ENCODE results near the gene TEK. TPM values are rescaled to one million over a fixed set of nuclear protein-coding genes. Genes with fewer than 3 reads are reported as not detected.

TEK gene
- total RNA-seq, 1 donor from 2014 or later = 2.3 TPM

DNA sequence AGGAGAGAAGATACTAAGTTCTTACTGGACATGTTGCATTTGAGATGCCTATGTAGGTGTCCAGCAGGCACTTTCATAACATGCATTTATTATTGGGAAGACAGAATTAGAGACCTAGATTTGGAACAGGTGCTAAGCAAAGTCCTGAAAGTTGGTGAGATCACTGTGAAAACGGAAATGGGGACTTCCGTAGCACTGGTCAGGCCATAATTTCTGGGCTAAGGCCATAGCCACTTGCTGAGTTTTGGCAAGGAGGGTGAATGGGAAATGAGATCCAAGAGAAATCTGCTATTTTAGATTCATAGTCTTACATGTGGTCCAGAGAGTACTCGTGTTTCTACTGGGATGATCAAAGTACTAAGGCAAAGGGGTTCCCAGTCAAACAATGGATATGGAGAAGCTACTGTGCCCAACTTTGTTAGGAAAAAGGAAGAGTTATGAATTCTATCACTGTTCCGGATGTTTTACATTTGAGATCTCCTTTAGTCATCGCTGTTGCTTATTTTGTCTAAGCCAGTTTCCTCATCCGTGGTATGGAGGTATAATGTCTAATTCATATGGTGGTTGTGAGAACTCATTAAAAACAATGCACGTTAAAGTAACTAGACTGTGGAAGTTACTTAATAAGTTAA, 33.4 kb downstream of the TEK start:
- no peaks in the 10 kb centered on the region for H3K36me3 ChIP-seq (ENCODE audit: insufficient read depth, low read length)
- no peak overlapping the region for H2AFZ ChIP-seq (ENCODE audit: low read depth, low read length)
- H3K27me3 ChIP-seq (ENCODE audit: insufficient read depth, low read length) = no peaks in the 10 kb centered on the region
- no peak for DNase-seq (ENCODE audit: low read depth)
- no peaks in the 10 kb centered on the region for H3K79me2 ChIP-seq (ENCODE audit: insufficient read depth, low read length)
- FAIRE-seq = peak; percentile 29
- H3K27ac ChIP-seq (ENCODE audit: low read depth, low read length) = no peak overlapping the region
- no peak overlapping the region for H3K4me3 ChIP-seq (ENCODE audit: insufficient read depth, low read depth, low read length)
- no peak overlapping the region for H3K9ac ChIP-seq (ENCODE audit: low read length)
- H3K9me3 ChIP-seq (ENCODE audit: insufficient read depth, low read depth, low read length) = no peaks in the 10 kb centered on the region
- H3K27ac Mint-ChIP-seq (ENCODE audit: unreplicated experiment) = no peak overlapping the region
- TF ChIP-seq, protein P1, sequence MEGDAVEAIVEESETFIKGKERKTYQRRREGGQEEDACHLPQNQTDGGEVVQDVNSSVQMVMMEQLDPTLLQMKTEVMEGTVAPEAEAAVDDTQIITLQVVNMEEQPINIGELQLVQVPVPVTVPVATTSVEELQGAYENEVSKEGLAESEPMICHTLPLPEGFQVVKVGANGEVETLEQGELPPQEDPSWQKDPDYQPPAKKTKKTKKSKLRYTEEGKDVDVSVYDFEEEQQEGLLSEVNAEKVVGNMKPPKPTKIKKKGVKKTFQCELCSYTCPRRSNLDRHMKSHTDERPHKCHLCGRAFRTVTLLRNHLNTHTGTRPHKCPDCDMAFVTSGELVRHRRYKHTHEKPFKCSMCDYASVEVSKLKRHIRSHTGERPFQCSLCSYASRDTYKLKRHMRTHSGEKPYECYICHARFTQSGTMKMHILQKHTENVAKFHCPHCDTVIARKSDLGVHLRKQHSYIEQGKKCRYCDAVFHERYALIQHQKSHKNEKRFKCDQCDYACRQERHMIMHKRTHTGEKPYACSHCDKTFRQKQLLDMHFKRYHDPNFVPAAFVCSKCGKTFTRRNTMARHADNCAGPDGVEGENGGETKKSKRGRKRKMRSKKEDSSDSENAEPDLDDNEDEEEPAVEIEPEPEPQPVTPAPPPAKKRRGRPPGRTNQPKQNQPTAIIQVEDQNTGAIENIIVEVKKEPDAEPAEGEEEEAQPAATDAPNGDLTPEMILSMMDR (IDR thresholded peaks at IDR 0.05; ENCODE audit: insufficient read depth, low read depth, low read length) = no peak
- TF ChIP-seq EZH2 (IDR thresholded peaks at IDR 0.05; ENCODE audit: insufficient read depth, low read length) = no peak
- no peak overlapping the region for H3K4me3 Mint-ChIP-seq (ENCODE audit: unreplicated experiment)
- no peaks in the 10 kb centered on the region for H3K27me3 Mint-ChIP-seq (ENCODE audit: low read depth, unreplicated experiment)
- no peaks in the 10 kb centered on the region for H3K4me1 ChIP-seq (ENCODE audit: insufficient read depth, low read length)
- H3K4me1 Mint-ChIP-seq (ENCODE audit: low read depth, unreplicated experiment) = no peaks in the 10 kb centered on the region
- H3K36me3 Mint-ChIP-seq (ENCODE audit: low read depth, unreplicated experiment) = no peaks in the 10 kb centered on the region
- peaks cover 6% of the 10 kb centered on the region for H3K9me3 Mint-ChIP-seq (ENCODE audit: unreplicated experiment)
- no peak overlapping the region for H3K4me2 ChIP-seq (ENCODE audit: low read length)
- H4K20me1 ChIP-seq (ENCODE audit: insufficient read depth, low read length) = no peaks in the 10 kb centered on the region

DNA sequence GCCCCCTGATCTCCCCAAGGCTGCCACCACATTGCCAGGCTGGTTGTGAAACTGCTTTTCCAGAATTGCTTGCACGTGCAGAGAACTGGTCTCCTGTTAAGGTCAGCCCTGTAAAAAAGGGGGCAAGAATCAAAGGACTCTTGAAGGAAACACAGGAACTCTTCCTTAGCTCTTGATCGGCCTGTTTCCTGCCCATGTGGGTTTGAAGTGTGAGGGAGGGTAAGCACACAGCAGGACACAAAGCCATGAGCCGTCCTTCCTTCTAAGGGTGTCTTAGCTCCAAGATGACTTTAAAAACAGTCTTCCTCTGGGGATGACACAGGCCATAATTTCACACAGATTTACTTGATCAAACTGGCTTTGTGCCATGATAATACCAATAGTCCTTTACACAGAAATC, 36.1 kb downstream of the TEK start:
- no peaks in the 10 kb centered on the region for H3K9me3 ChIP-seq (ENCODE audit: insufficient read depth, low read depth, low read length)
- Mint-ChIP-seq H3K4me1 (ENCODE audit: low read depth, unreplicated experiment) (no peaks in the 10 kb centered on the region), H3K27ac (ENCODE audit: unreplicated experiment) (no peak overlapping the region), H3K27me3 (ENCODE audit: low read depth, unreplicated experiment) (no peaks in the 10 kb centered on the region), H3K36me3 (ENCODE audit: low read depth, unreplicated experiment) (no peaks in the 10 kb centered on the region), H3K4me3 (ENCODE audit: unreplicated experiment) (no peak overlapping the region), H3K9me3 (ENCODE audit: unreplicated experiment) (peaks cover 6% of the 10 kb centered on the region)
- no peak overlapping the region for H3K9ac ChIP-seq (ENCODE audit: low read length)
- no peaks in the 10 kb centered on the region for H4K20me1 ChIP-seq (ENCODE audit: insufficient read depth, low read length)
- no peak overlapping the region for H3K4me3 ChIP-seq (ENCODE audit: insufficient read depth, low read depth, low read length)
- TF ChIP-seq, protein P1 (IDR thresholded peaks at IDR 0.05; ENCODE audit: insufficient read depth, low read depth, low read length) = no peak
- TF ChIP-seq EZH2 (IDR thresholded peaks at IDR 0.05; ENCODE audit: insufficient read depth, low read length) = no peak
- no peaks in the 10 kb centered on the region for H3K27me3 ChIP-seq (ENCODE audit: insufficient read depth, low read length)
- DNase-seq (ENCODE audit: low read depth) = no peak
- no peaks in the 10 kb centered on the region for H3K36me3 ChIP-seq (ENCODE audit: insufficient read depth, low read length)
- no peak overlapping the region for H3K27ac ChIP-seq (ENCODE audit: low read depth, low read length)
- H3K4me2 ChIP-seq (ENCODE audit: low read length) = no peak overlapping the region
- no peaks in the 10 kb centered on the region for H3K4me1 ChIP-seq (ENCODE audit: insufficient read depth, low read length)
- H3K79me2 ChIP-seq (ENCODE audit: insufficient read depth, low read length) = no peaks in the 10 kb centered on the region
- peak overlapping the region; percentile 16 for H2AFZ ChIP-seq (ENCODE audit: low read depth, low read length)
- FAIRE-seq = no peak

DNA sequence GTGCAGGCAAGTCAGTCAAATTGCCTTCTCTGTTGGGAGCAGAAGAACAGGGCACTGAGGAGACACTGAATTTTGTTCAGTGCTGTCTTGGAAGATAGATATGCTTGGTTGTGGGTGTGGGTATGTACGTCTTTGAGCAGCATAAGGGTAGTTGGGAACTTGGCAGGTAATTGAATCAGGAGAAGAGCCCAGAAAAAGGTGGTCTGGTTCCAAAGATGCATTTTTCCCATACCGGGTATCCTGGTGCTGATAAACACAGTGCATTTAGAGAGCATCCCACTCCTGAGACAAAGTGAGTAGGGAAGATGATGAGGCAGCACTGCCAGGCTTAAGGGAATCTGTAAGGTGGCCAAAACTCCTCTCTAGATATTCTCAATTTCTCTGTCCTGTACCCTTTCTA, 40.6 kb downstream of the TEK start:
- no peaks in the 10 kb centered on the region for H3K79me2 ChIP-seq (ENCODE audit: insufficient read depth, low read length)
- H3K4me1 ChIP-seq (ENCODE audit: insufficient read depth, low read length) = peaks cover 19% of the 10 kb centered on the region
- H3K9me3 Mint-ChIP-seq (ENCODE audit: unreplicated experiment) = no peaks in the 10 kb centered on the region
- no peak overlapping the region for H3K4me3 Mint-ChIP-seq (ENCODE audit: unreplicated experiment)
- no peaks in the 10 kb centered on the region for H3K27me3 ChIP-seq (ENCODE audit: insufficient read depth, low read length)
- H3K4me1 Mint-ChIP-seq (ENCODE audit: low read depth, unreplicated experiment) = peaks cover 21% of the 10 kb centered on the region
- no peaks in the 10 kb centered on the region for H3K36me3 Mint-ChIP-seq (ENCODE audit: low read depth, unreplicated experiment)
- no peak overlapping the region for H3K9ac ChIP-seq (ENCODE audit: low read length)
- no peak for TF ChIP-seq EZH2 (IDR thresholded peaks at IDR 0.05; ENCODE audit: insufficient read depth, low read length)
- TF ChIP-seq, protein P1 (IDR thresholded peaks at IDR 0.05; ENCODE audit: insufficient read depth, low read depth, low read length) = no peak
- no peak overlapping the region for H3K4me2 ChIP-seq (ENCODE audit: low read length)
- FAIRE-seq (peak; percentile 29), DNase-seq (ENCODE audit: low read depth) (peak; percentile 14)
- no peak overlapping the region for H3K27ac ChIP-seq (ENCODE audit: low read depth, low read length)
- no peak overlapping the region for H3K4me3 ChIP-seq (ENCODE audit: insufficient read depth, low read depth, low read length)
- H3K36me3 ChIP-seq (ENCODE audit: insufficient read depth, low read length) = no peaks in the 10 kb centered on the region
- H4K20me1 ChIP-seq (ENCODE audit: insufficient read depth, low read length) = no peaks in the 10 kb centered on the region
- no peaks in the 10 kb centered on the region for H3K27me3 Mint-ChIP-seq (ENCODE audit: low read depth, unreplicated experiment)
- no peak overlapping the region for H3K27ac Mint-ChIP-seq (ENCODE audit: unreplicated experiment)
- H3K9me3 ChIP-seq (ENCODE audit: insufficient read depth, low read depth, low read length) = no peaks in the 10 kb centered on the region
- H2AFZ ChIP-seq (ENCODE audit: low read depth, low read length) = no peak overlapping the region
